Gastrocnemius medialis (tissue), 4 donors: Measurements from ENCODE around the gene XPO6. TPM values are rescaled to one million over a fixed set of nuclear protein-coding genes. Genes with fewer than 3 reads are reported as not detected.

Experiments used
- ATAC-seq, 2 donors: fragments of 150-250 bp; one replicate each; pipeline ENCODE4 v1.9.1; 2016
- DNase-seq, 2 donors: peaks; one replicate each; pipeline ENCODE4 v3.0.0-alpha.2; 2019
- H3K27ac ChIP-seq, 4 donors: fragments of 200-600 bp; sonication (generic); 1 replicate in 1 of 4; 2 replicates in 3 of 4; pipeline ENCODE4 v1.5.1; 2016 to 2018; ENCODE audit warnings: mild to moderate bottlenecking in 2 of 4, moderate library complexity in 1 of 4
- H3K27me3 ChIP-seq, 3 donors: fragments of 200-600 bp; sonication (generic) in 2 of 3; 1 replicate in 1 of 3; 2 replicates in 2 of 3; pipeline versions ENCODE4 v1.5.1 to v1.6.0; 2016 to 2019; ENCODE audit warnings: mild to moderate bottlenecking in 1 of 3, moderate library complexity in 1 of 3
- H3K36me3 ChIP-seq, 2 donors: fragments of 200-600 bp; sonication (generic) in 1 of 2; one replicate each; pipeline ENCODE4 v1.5.1; 2017 to 2018
- H3K4me1 ChIP-seq, 2 donors: fragments of 200-600 bp; sonication (generic) in 1 of 2; one replicate each; pipeline ENCODE4 v1.5.1; 2016 to 2017; ENCODE audit warnings: mild to moderate bottlenecking in 2 of 2
- H3K4me3 ChIP-seq, 4 donors: fragments of 200-600 bp; sonication (generic) in 3 of 4; 1 replicate in 1 of 4; 2 replicates in 3 of 4; pipeline ENCODE4 v1.5.1; 2016 to 2019; ENCODE audit warnings: mild to moderate bottlenecking in 2 of 4
- H3K9me3 ChIP-seq, 3 donors: fragments of 200-600 bp; sonication (generic) in 2 of 3; 1 replicate in 1 of 3; 2 replicates in 2 of 3; pipeline ENCODE4 v1.5.1; 2016 to 2019
- CTCF ChIP-seq, 5 experiments: fragments of 450-650 bp in 3 of 5; fragments of 200-600 bp in 2 of 5; sonication (generic) in 2 of 5; IDR thresholded peaks in 4 of 5; conservative IDR thresholded peaks in 1 of 5; 1 replicate in 4 of 5; 2 replicates in 1 of 5; pipeline ENCODE4 v1.5.1; 2016 to 2019; ENCODE audit warnings: antibody characterized with exemption in 5 of 5, mild to moderate bottlenecking in 3 of 5, moderate library complexity in 3 of 5
- POLR2A ChIP-seq, 2 donors: fragments of 450-650 bp; IDR thresholded peaks; one replicate each; pipeline ENCODE4 v1.6.1; 2017; ENCODE audit warnings: antibody characterized with exemption in 2 of 2, mild to moderate bottlenecking in 2 of 2, moderate library complexity in 2 of 2
- in situ Hi-C, 4 donors: fragments of 200-750 bp; cut with MboI; loops; one replicate each; pipeline versions ENCODE4 v1.15.0 to v1.8.0; 2017; ENCODE audit warnings: low sequenced_read_pairs in 4 of 4
- intact Hi-C: fragments of 100-400 bp; cut with DNase I; formaldehyde crosslinking; loops from one replicate; pipeline ENCODE4 v1.15.1; 2023; ENCODE audit warnings: low total_unique reads
- total RNA-seq, 4 donors: library from RNA; depleted of rRNA; stranded (reverse); fragments of >200 nt; gene quantifications; one replicate each; pipeline versions ENCODE4 v1.1.0 to v1.2.3, GENCODE V29; 2016

The XPO6 gene
- total RNA-seq, 4 donors from 2014 or later = 20.9 to 40.1 (median 29.6) TPM

DNA sequence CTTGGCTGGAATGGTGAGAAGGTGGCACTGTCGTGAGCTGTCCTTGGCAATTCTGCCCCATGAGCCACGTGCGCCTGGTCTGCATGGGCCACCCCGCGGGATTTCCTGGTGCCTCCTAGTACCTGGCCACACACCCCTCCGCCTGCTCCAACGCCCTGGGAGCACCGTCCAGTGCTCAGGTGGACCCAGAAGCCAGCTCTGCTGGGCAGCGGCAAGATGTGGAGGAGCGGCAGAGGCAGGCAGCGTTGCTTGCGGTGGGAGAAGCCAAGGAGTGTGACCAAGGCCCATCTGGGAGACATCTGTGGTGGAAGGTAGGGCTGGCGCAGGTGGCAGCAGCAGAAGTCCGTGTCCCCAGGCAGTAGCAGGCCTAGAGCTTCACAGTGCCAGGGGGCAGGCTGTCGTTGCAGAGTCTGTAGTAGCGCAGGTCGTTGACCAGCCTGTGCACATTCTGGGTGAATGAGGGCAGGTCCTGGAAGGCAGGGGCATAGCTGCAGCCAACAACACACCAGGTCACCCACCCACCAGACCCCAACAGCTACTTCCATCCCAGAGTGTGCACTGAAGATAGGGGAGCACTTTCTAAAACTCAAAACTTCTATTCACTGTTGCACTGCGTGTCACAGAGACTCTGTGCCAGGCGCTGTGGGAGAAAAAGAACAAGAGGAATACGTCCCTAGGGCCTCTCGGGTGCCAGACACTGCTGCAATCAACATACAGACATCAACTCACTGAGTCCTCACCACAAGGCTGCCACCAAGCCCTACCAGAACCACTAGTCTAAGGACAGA lies 113.4 kb downstream of the XPO6 start:
- H3K4me3 ChIP-seq = no peak overlapping the region
- intact Hi-C loops = no loop called here
- ATAC-seq = no peak
- peaks cover 0 to 59% of the 10 kb centered on the region in 2 donors for H3K36me3 ChIP-seq
- no peak for TF ChIP-seq POLR2A (IDR thresholded peaks at IDR 0.05)
- no peak for TF ChIP-seq CTCF (IDR thresholded peaks at IDR 0.05 in 4 of 5, conservative IDR thresholded peaks at IDR 0.05 in 1 of 5)
- no peaks in the 10 kb centered on the region for H3K4me1 ChIP-seq
- no peaks in the 10 kb centered on the region for H3K9me3 ChIP-seq
- in situ Hi-C loops = no loop called here
- no peak for DNase-seq
- H3K27me3 ChIP-seq = no peaks in the 10 kb centered on the region
- H3K27ac ChIP-seq = no peak overlapping the region

DNA sequence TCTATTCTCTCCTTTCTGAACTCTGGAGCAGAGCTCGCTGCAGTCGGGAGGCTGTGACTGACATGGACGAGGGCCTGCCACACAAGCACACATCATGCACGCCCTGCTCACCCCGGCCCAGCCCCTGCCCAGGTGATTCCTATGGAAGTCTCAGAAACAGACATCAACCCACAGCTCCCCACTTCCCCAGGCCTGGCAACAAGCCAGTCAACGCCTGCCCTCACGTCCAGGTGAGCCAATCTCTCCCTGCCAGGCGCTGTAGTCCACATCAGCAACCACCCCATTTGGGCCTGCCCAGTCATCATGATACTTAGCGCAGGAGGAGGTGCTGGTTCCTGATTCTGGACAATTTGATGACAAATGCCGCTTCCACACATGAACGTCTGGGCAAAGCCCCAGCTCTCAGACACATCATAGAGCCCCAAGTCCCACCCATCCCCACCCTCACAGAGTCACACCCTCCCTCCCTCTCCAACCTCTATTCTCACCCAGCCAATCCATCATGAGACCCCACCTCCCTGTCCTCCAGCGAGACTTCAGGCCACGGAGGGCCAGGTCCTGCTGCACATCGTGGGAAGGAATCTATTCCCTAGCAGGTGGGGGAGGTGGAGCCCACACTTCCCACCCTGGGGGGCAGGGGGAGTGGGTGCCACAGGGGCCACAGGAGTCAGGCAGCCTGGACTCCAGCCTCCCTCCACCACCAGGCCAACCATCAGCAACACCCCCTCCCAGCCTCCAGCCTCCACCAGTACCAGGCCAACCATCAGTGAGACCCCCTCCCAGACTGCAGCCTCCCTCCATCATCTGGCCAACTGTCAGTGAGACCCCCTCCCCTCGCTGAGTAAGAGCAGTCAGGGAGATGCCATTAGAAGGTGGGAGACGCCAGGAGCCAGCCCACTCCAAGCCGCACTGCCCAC lies 114.5 kb downstream of the XPO6 start:
- intact Hi-C loops (no loop called here), in situ Hi-C loops (no loop called here)
- H3K36me3 ChIP-seq = peaks cover 0 to 48% of the 10 kb centered on the region in 2 donors
- DNase-seq = no peak
- H3K27me3 ChIP-seq = no peaks in the 10 kb centered on the region
- ATAC-seq = no peak
- no peak for TF ChIP-seq POLR2A (IDR thresholded peaks at IDR 0.05)
- TF ChIP-seq CTCF (IDR thresholded peaks at IDR 0.05 in 4 of 5, conservative IDR thresholded peaks at IDR 0.05 in 1 of 5) = no peak
- no peaks in the 10 kb centered on the region for H3K4me1 ChIP-seq
- no peak overlapping the region for H3K27ac ChIP-seq
- no peaks in the 10 kb centered on the region for H3K9me3 ChIP-seq
- no peak overlapping the region for H3K4me3 ChIP-seq

- DNase-seq = no peak
- intact Hi-C loops = no loop called here
These were observed 118.4 kb downstream of the XPO6 start for GRCh38 chr16:28093385-28093725.

DNA sequence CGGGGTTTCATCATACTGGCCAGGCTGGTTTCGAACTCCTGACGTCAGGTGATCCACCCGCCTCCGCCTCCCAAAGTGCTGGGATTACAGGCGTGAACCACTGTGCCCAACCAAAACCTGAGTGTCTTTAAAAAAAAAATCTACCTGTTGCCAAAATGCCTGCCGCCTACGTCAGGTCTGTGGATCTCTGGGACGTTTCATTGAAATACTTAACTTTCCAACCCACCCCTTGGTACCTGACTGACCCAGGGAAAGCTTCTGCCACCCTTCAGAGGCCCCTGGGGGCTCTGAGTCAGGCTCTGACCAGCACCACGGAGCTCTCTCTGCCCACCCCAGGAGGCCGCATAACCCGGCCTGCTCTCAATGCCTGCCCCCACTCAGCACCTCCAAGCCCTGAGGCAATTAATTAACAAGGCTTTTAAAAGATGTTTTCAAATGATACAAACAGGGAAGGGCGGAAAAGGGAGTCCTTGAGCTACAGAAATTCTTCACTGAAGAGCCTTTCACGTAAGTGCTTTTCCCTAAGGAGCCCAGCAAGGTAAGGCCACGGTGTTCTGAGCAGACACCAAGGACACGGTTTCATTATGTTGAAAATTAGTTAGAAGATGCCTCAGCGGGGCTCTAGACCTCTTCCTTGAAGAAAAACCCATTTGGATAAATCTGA lies 118.9 kb downstream of the XPO6 start:
- TF ChIP-seq POLR2A (IDR thresholded peaks at IDR 0.05) (no peak), CTCF (IDR thresholded peaks at IDR 0.05 in 4 of 5, conservative IDR thresholded peaks at IDR 0.05 in 1 of 5) (no peak)
- Histone ChIP-seq H3K4me3 (no peak overlapping the region), H3K27me3 (no peaks in the 10 kb centered on the region), H3K4me1 (no peaks in the 10 kb centered on the region), H3K9me3 (no peaks in the 10 kb centered on the region), H3K27ac (no peak overlapping the region), H3K36me3 (peaks cover 0 to 5% of the 10 kb centered on the region in 2 donors)
- ATAC-seq = no peak
- DNase-seq = no peak
- intact Hi-C loops = no loop called here
- in situ Hi-C loops = no loop called here

More at GRCh38 chr16:28093385-28093725, 118.4 kb downstream of the XPO6 start:
- Histone ChIP-seq H3K4me1 (no peaks in the 10 kb centered on the region), H3K36me3 (peaks cover 0 to 10% of the 10 kb centered on the region in 2 donors), H3K27ac (no peak overlapping the region), H3K4me3 (no peak overlapping the region), H3K9me3 (no peaks in the 10 kb centered on the region), H3K27me3 (no peaks in the 10 kb centered on the region)
- in situ Hi-C loops = no loop called here
- no peak for ATAC-seq
- no peak for TF ChIP-seq POLR2A (IDR thresholded peaks at IDR 0.05)
- TF ChIP-seq CTCF (IDR thresholded peaks at IDR 0.05 in 4 of 5, conservative IDR thresholded peaks at IDR 0.05 in 1 of 5) = no peak
